Lung (tissue), 12 donors: ENCODE results near the gene LEMD2. TPM values are rescaled to one million over a fixed set of nuclear protein-coding genes. Genes with fewer than 3 reads are reported as not detected.

Experiments
- ATAC-seq: fragments of 200-7000 bp; cut with Tn5 transposase; one replicate; pipeline ENCODE4 v1.9.1; 2020; ENCODE audit warnings: moderate number of reproducible peaks; ENCODE audit not compliant: insufficient read depth, low FRiP score
- DNase-seq, 3 donors: peaks; one replicate each; pipeline ENCODE4 v3.0.0-alpha.2; 2013 to 2017
- H3K27ac ChIP-seq, 2 donors: one replicate each; pipeline ENCODE4 v1.5.1; 2013; ENCODE audit warnings: mild to moderate bottlenecking in 2 of 2, moderate library complexity in 2 of 2, control low read depth in 1 of 2, inconsistent platforms in 1 of 2, low read depth in 1 of 2, low read length in 1 of 2
- H3K27me3 ChIP-seq, 3 donors: one replicate each; pipeline ENCODE4 v1.5.1; 2013; ENCODE audit warnings: low read length in 2 of 3; ENCODE audit not compliant: control insufficient read depth in 3 of 3, insufficient read depth in 3 of 3
- H3K36me3 ChIP-seq, 4 donors: one replicate each; pipeline ENCODE4 v1.5.1; 2013; ENCODE audit warnings: low read length in 4 of 4, mild to moderate bottlenecking in 1 of 4, moderate library complexity in 1 of 4; ENCODE audit not compliant: control insufficient read depth in 4 of 4, insufficient read depth in 4 of 4
- H3K4me1 ChIP-seq, 5 donors: one replicate each; pipeline ENCODE4 v1.5.1; 2013; ENCODE audit warnings: low read length in 5 of 5, mild to moderate bottlenecking in 2 of 5, moderate library complexity in 1 of 5; ENCODE audit not compliant: control insufficient read depth in 5 of 5, insufficient read depth in 5 of 5
- H3K4me3 ChIP-seq: one replicate; pipeline ENCODE4 v1.5.1; 2013; ENCODE audit warnings: mild to moderate bottlenecking, control low read depth, moderate library complexity
- H3K9ac ChIP-seq, 2 donors: one replicate each; pipeline ENCODE4 v1.5.1; 2013; ENCODE audit warnings: low read length in 2 of 2, control low read depth in 1 of 2; ENCODE audit not compliant: insufficient read depth in 1 of 2
- H3K9me3 ChIP-seq, 4 donors: one replicate each; pipeline ENCODE4 v1.5.1; 2013; ENCODE audit warnings: low read length in 3 of 4, mild to moderate bottlenecking in 1 of 4, moderate library complexity in 1 of 4; ENCODE audit not compliant: control insufficient read depth in 4 of 4, insufficient read depth in 3 of 4
- CTCF ChIP-seq: IDR thresholded peaks from 2 replicates; pipeline ENCODE4 v1.5.1; 2012; ENCODE audit warnings: mild to moderate bottlenecking; ENCODE audit errors: control extremely low read depth, extremely low read depth
- WGBS, 2 donors: extraction: QIAGEN DNeasy Blood & Tissue Kit; methylation state at CpG; one replicate each; pipeline ENCODE4 v1.1.7; 2013; 5-methylcytosine and 5-hydroxymethylcytosine counted together
- polyA plus RNA-seq, 2 donors: library from polyadenylated mRNA; stranded (reverse); fragments of 200-250 nt; gene quantifications; one replicate each; pipeline ENCODE4 v1.2.1, GENCODE V29; 2013
- total RNA-seq, 2 donors: library from RNA; depleted of rRNA in 1 of 2; stranded (reverse); fragments of >200 nt in 1 of 2; gene quantifications; one replicate each; pipeline ENCODE4 v1.2.1, GENCODE V29; 2014 to 2021
- donor health status: control.
- donor health status: control.
- donor health status: Bipolar disorder and iron deficiency.
- donor health status: healthy.
- donor health status: DM: yes; HTN: yes; CAD: no.

LEMD2 gene
- total and polyA plus RNA-seq, 4 donors = 52.1 to 63.6 (median 54.5) TPM

GRCh38 chr6:33732817-33733708, 55.9 kb downstream of the LEMD2 start:
- H3K4me3 ChIP-seq = no peak overlapping the region
- H3K4me1 ChIP-seq = peaks cover 0 to 7% (median 0%) of the 10 kb centered on the region in 5 donors
- H3K27me3 ChIP-seq = no peaks in the 10 kb centered on the region
- ATAC-seq (no peak), DNase-seq (no peak)
- H3K27ac ChIP-seq = peak overlapping the region in 1 of 2 donors; percentile 61
- TF ChIP-seq CTCF = no peak
- H3K9ac ChIP-seq = no peak overlapping the region
- H3K36me3 ChIP-seq = peaks cover 0 to 4% (median 0%) of the 10 kb centered on the region in 4 donors
- WGBS, 2 donors = 88 to 91% methylated on average over 13 of the region's 13 CpGs
- H3K9me3 ChIP-seq = no peaks in the 10 kb centered on the region

GRCh38 chr6:33732385-33732784, 56.5 kb downstream of the LEMD2 start:
- WGBS, 2 donors = 90 to 93% methylated on average over 6 of the region's 6 CpGs

DNA sequence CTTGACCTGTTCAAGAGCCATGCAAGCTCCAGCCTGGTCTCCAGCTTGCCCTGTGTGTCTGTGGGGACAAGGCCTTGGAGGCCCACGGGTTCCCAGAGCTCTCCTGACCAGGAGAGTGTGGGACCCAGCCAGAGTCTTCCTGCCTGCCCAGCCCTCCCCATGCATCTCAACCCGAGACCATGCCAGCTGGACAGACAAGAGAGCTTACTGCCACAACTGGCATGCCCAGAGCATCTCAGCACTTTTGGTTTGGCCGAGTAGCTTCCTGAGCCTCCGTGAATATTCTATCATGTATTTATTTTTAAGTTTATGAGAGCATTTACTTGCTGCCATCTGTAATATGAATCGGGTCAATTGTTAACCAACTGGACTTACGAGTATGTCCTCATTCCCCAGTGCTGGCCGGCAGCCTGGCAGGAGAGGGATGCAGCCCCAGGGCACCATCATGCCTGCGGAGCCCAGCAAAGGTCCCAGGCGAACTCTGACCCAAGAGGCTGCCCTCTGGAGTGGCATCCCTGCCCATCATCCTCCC, 57.1 kb downstream of the LEMD2 start:
- H3K9me3 ChIP-seq = no peaks in the 10 kb centered on the region
- H3K4me1 ChIP-seq = no peaks in the 10 kb centered on the region
- H3K27ac ChIP-seq = peak overlapping the region; percentile 1 to 61
- no peak overlapping the region for H3K9ac ChIP-seq
- no peak overlapping the region for H3K4me3 ChIP-seq
- peaks cover 0 to 4% (median 0%) of the 10 kb centered on the region in 4 donors for H3K36me3 ChIP-seq
- DNase-seq (no peak), ATAC-seq (no peak)
- no peak for TF ChIP-seq CTCF
- no peaks in the 10 kb centered on the region for H3K27me3 ChIP-seq
- 68 to 86% methylated on average over 9 of the region's 9 CpGs for whole genome bisulfite sequencing, 2 donors

More at GRCh38 chr6:33732385-33732784, 56.5 kb downstream of the LEMD2 start:
- no peaks in the 10 kb centered on the region for H3K9me3 ChIP-seq
- no peak for TF ChIP-seq CTCF
- H3K27me3 ChIP-seq = no peaks in the 10 kb centered on the region
- peaks cover 0 to 3% (median 0%) of the 10 kb centered on the region in 5 donors for H3K4me1 ChIP-seq
- H3K36me3 ChIP-seq = peaks cover 0 to 4% (median 0%) of the 10 kb centered on the region in 4 donors
- DNase-seq (no peak), ATAC-seq (no peak)
- H3K27ac ChIP-seq = peak overlapping the region in 1 of 2 donors; percentile 61
- H3K9ac ChIP-seq = no peak overlapping the region
- H3K4me3 ChIP-seq = no peak overlapping the region
